Vagina (tissue), 2 donors: ENCODE data around the gene UACA.

Source experiments
- CTCF ChIP-seq, 3 experiments: fragments of 450-650 bp in 2 of 3; fragments of 200-600 bp in 1 of 3; sonication (generic) in 1 of 3; IDR thresholded peaks; one replicate each; pipeline ENCODE4 v1.5.1; 2017 to 2019; ENCODE audit warnings: antibody characterized with exemption in 3 of 3, mild to moderate bottlenecking in 2 of 3, moderate library complexity in 2 of 3
- POLR2A ChIP-seq, 2 donors: fragments of 450-650 bp; IDR thresholded peaks; one replicate each; pipeline ENCODE4 v1.6.1; 2017; ENCODE audit warnings: antibody characterized with exemption in 2 of 2, mild to moderate bottlenecking in 2 of 2, moderate library complexity in 2 of 2

GRCh38 chr15:70748281-70748747 lies 15.0 kb downstream of the UACA start:
- no peak for TF ChIP-seq POLR2A (IDR thresholded peaks at IDR 0.05)
- no peak for TF ChIP-seq CTCF (IDR thresholded peaks at IDR 0.05)
